ENCODE data around the gene MARCO.

- TF ChIP-seq CHD2 (IDR thresholded peaks at IDR 0.05; ENCODE audit: borderline replicate concordance, low read depth, low read length): no peak
- no peak for TF ChIP-seq CTCF (IDR thresholded peaks at IDR 0.05 in 2 of 3, conservative IDR thresholded peaks at IDR 0.05 in 1 of 3; ENCODE audit: control insufficient read depth in 2 of 3, extremely low read depth in 1 of 3, insufficient read depth in 1 of 3, low read depth in 3 of 3, low read length in 3 of 3)
- no peak for TF ChIP-seq EZH2 (IDR thresholded peaks at IDR 0.05; ENCODE audit: borderline replicate concordance, control insufficient read depth, low read depth, low read length)
- no peak for TF ChIP-seq KDM1A (IDR thresholded peaks at IDR 0.05; ENCODE audit: borderline replicate concordance)
- TF ChIP-seq USF2 (IDR thresholded peaks at IDR 0.05; ENCODE audit: borderline replicate concordance, low read depth, low read length): no peak
- TF ChIP-seq SREBF2 (IDR thresholded peaks at IDR 0.05; ENCODE audit: low read length): no peak
- TF ChIP-seq POLR2AphosphoS5 (IDR thresholded peaks at IDR 0.05; ENCODE audit: low read length): no peak
- TF ChIP-seq POLR2A (IDR thresholded peaks at IDR 0.05; ENCODE audit: low read depth, low read length): no peak
- TF ChIP-seq ZZZ3 (IDR thresholded peaks at IDR 0.05; ENCODE audit: control insufficient read depth, insufficient read length, low read depth): no peak
- TF ChIP-seq HDAC2 (IDR thresholded peaks at IDR 0.05): no peak
- TF ChIP-seq HDAC6 (IDR thresholded peaks at IDR 0.05; ENCODE audit: unreplicated experiment): no peak
Measured at GRCh38 chr2:118992740-118993391, 50.9 kb downstream of the MARCO start.
